K562 (cell line): ENCODE measurements around the gene NRP2. TPM values are rescaled to one million over a fixed set of nuclear protein-coding genes. Genes with fewer than 3 reads are reported as not detected.

Experiments
- ATAC-seq: fragments of 200-7000 bp; cut with Tn5 transposase; 3 replicates; pipeline ENCODE4 v1.9.1; 2020; ENCODE audit warnings: moderate library complexity
- BruUV-seq: library from RNA; stranded (reverse); fragments of 400-500 nt; replicated peaks from 2 replicates; lab custom pipeline; 2021; lab: Mats Ljungman, UMichigan
- CTCF ChIA-PET: fragments of 300-600 bp; formaldehyde crosslinking; extraction: SDS; loops from one replicate; lab custom pipeline; 2021; ENCODE audit warnings: low intra/inter-chr PET ratio; lab: Yijun Ruan, JAX
- POLR2A ChIA-PET: fragments of 300-600, 350-650 bp; sonication (Branson Sonifier 250); formaldehyde crosslinking; extraction: SDS; loops from one replicate; lab custom pipeline; 2021; ENCODE audit warnings: antibody characterized with exemption, inconsistent platforms; lab: Yijun Ruan, JAX
- DNase-seq, 4 experiments: peaks; one replicate each; pipeline versions ENCODE4 v3.0.0 to v3.0.0-alpha.2; 2011 to 2018; ENCODE audit warnings: low spot score in 3 of 4, mixed read lengths in 3 of 4; ENCODE audit errors: extremely low read depth in 1 of 4
- FAIRE-seq: peaks from 2 replicates; lab custom pipeline; 2011; peaks lifted over from hg19 to GRCh38; lab: Jason Lieb, UNC
- H2AFZ ChIP-seq: 2 replicates; pipeline ENCODE4 v1.6.0; 2011; ENCODE audit warnings: low read depth, low read length, control low read depth, inconsistent platforms
- H3K27ac ChIP-seq: fragments of 200-600 bp; 3 replicates; pipeline ENCODE4 v1.8.0; 2011; ENCODE audit warnings: low read depth, mild to moderate bottlenecking, control low read depth, inconsistent platforms, low read length, moderate library complexity, mixed read lengths; ENCODE audit errors: extremely low read depth
- H3K27me3 ChIP-seq, 2 experiments: fragments of 300-600 bp in 1 of 2; 2 replicates in 1 of 2; 3 replicates in 1 of 2; pipeline versions ENCODE4 v1.6.0 to v1.8.0; 2011; ENCODE audit warnings: inconsistent platforms in 2 of 2, low read length in 2 of 2, mild to moderate bottlenecking in 1 of 2, mixed read lengths in 1 of 2, moderate library complexity in 1 of 2; ENCODE audit not compliant: control insufficient read depth in 2 of 2, insufficient read depth in 2 of 2
- H3K36me3 ChIP-seq: fragments of 300-600 bp; 3 replicates; pipeline ENCODE4 v1.8.0; 2011; ENCODE audit warnings: mild to moderate bottlenecking, low read length, inconsistent platforms; ENCODE audit not compliant: control insufficient read depth, insufficient read depth
- H3K4me1 ChIP-seq, 2 experiments: fragments of 200-600 bp in 1 of 2; replicated peaks in 1 of 2; 2 replicates in 1 of 2; 3 replicates in 1 of 2; pipeline versions ENCODE4 v1.5.1 to v1.8.0; 2011; ENCODE audit warnings: inconsistent platforms in 2 of 2, low read length in 2 of 2, mild to moderate bottlenecking in 1 of 2, mixed read lengths in 1 of 2, moderate library complexity in 1 of 2; ENCODE audit not compliant: control insufficient read depth in 2 of 2, insufficient read depth in 2 of 2
- H3K4me2 ChIP-seq: 2 replicates; pipeline ENCODE4 v1.6.1; 2011; ENCODE audit warnings: low read length, control low read depth, inconsistent platforms, mixed read lengths; ENCODE audit not compliant: insufficient read depth
- H3K4me3 ChIP-seq: fragments of 200-600 bp; sonication (generic), shearing (Covaris generic); 2 replicates; pipeline ENCODE4 v1.5.1; 2016; ENCODE audit warnings: control low read depth, inconsistent platforms
- H3K79me2 ChIP-seq: fragments of 200-600 bp; 3 replicates; pipeline ENCODE4 v1.8.0; 2011; ENCODE audit warnings: low read length, inconsistent platforms; ENCODE audit not compliant: control insufficient read depth, insufficient read depth
- H3K9ac ChIP-seq, 2 experiments: 2 replicates each; pipeline versions ENCODE4 v1.6.0 to v1.6.1; 2011; ENCODE audit warnings: low read depth in 2 of 2, low read length in 2 of 2, control low read depth in 1 of 2, inconsistent platforms in 1 of 2, mild to moderate bottlenecking in 1 of 2, mixed read lengths in 1 of 2; ENCODE audit not compliant: insufficient read depth in 1 of 2
- H3K9me1 ChIP-seq: one replicate; pipeline ENCODE4 v1.6.0; 2011; ENCODE audit warnings: inconsistent platforms, mild to moderate bottlenecking, low read length, moderate library complexity; ENCODE audit not compliant: control insufficient read depth, insufficient read depth
- H3K9me3 ChIP-seq: replicated peaks from 2 replicates; pipeline ENCODE4 v1.5.1; 2011; ENCODE audit warnings: low read depth, low read length, inconsistent platforms; ENCODE audit not compliant: control insufficient read depth, insufficient read depth
- H4K20me1 ChIP-seq: replicated peaks from 2 replicates; pipeline ENCODE4 v1.6.1; 2011; ENCODE audit warnings: low read length, inconsistent platforms, mixed read lengths; ENCODE audit not compliant: control insufficient read depth, insufficient read depth
- ARID4B ChIP-seq: sonication (generic); formaldehyde crosslinking; IDR thresholded peaks from 2 replicates; pipeline ENCODE4 v1.8.0; 2022; ENCODE audit warnings: mild to moderate bottlenecking, missing genetic modification reagents
- CBFB ChIP-seq: sonication (generic); formaldehyde crosslinking; IDR thresholded peaks from 2 replicates; pipeline ENCODE4 v1.4.0; 2020; ENCODE audit warnings: mild to moderate bottlenecking, missing genetic modification reagents
- EP400 ChIP-seq: fragments of 450-650 bp; IDR thresholded peaks from 2 replicates; pipeline ENCODE4 v1.6.1; 2017; ENCODE audit warnings: antibody characterized with exemption, mild to moderate bottlenecking, moderate library complexity
- SAFB2 ChIP-seq: fragments of 200-400 bp; formaldehyde crosslinking; IDR thresholded peaks from 2 replicates; pipeline ENCODE4 v1.6.1; 2018; ENCODE audit warnings: borderline replicate concordance, low read length, low read depth, moderate library complexity; ENCODE audit not compliant: severe bottlenecking
- SMAD3 ChIP-seq: fragments of 450-650 bp; formaldehyde crosslinking; conservative IDR thresholded peaks from 2 replicates; pipeline ENCODE4 v1.4.0; 2020; ENCODE audit warnings: mild to moderate bottlenecking
- SMC3 ChIP-seq: conservative IDR thresholded peaks from 2 replicates; pipeline ENCODE4 v1.6.1; 2011; ENCODE audit warnings: low read depth, low read length, improper control_type of control experiment; ENCODE audit not compliant: insufficient read depth
- ZNF263 ChIP-seq: sonication (generic); formaldehyde crosslinking; IDR thresholded peaks from 2 replicates; pipeline ENCODE4 v1.8.0; 2022; ENCODE audit warnings: mild to moderate bottlenecking, missing genetic modification reagents, borderline replicate concordance
- ZNF277 ChIP-seq: fragments of 250-450 bp; sonication (Bioruptor Pico); IDR thresholded peaks from 2 replicates; pipeline ENCODE4 v1.8.0; 2022; ENCODE audit warnings: inconsistent platforms, mild to moderate bottlenecking, moderate library complexity, borderline replicate concordance
- ZNF655 ChIP-seq: fragments of 250-450 bp; sonication (Bioruptor Pico); IDR thresholded peaks from 2 replicates; pipeline ENCODE4 v1.5.0; 2021
- ZNF707 ChIP-seq: fragments of 250-450 bp; sonication (Bioruptor Pico); conservative IDR thresholded peaks from 2 replicates; pipeline ENCODE4 v1.8.0; 2022; ENCODE audit warnings: inconsistent platforms, mild to moderate bottlenecking, moderate library complexity
- WGBS: fragments of 100-300 bp; shearing (Covaris generic); methylation state at CpG from one replicate; pipeline ENCODE4 v1.1.6; 2016; ENCODE audit warnings: low coverage, mixed read lengths; ENCODE audit not compliant: insufficient coverage; ENCODE audit errors: missing lambda C conversion rate; 5-methylcytosine and 5-hydroxymethylcytosine counted together
- in situ Hi-C: fragments of 300-500 bp; cut with MboI; formaldehyde crosslinking; loops from 4 replicates; pipeline ENCODE4 v1.15.0; 2018; ENCODE audit warnings: inconsistent platforms, mixed read lengths
- intact Hi-C: fragments of 100-400 bp; cut with micrococcal nuclease; formaldehyde crosslinking; loops from 2 replicates; pipeline ENCODE4 v1.14.2; 2022
- polyA plus RNA-seq, 8 experiments: library from polyadenylated mRNA; depleted of rRNA in 4 of 8; stranded (reverse) in 5 of 8; unstranded in 3 of 8; fragments of >200 nt; fragmentation: Nextera tagmentation in 2 of 8; fragmentation: Illumina TruSeq in 1 of 8; extraction: Ambion mirVana in 2 of 8; extraction: Trizol in 1 of 8; gene quantifications; 2 replicates each; pipeline versions ENCODE4 v1.2.1 to v1.2.3, GENCODE V29; 2011 to 2014; ENCODE audit warnings: inconsistent platforms in 1 of 8, missing spikeins in 1 of 8
- total RNA-seq, 7 experiments: library from RNA; depleted of rRNA in 6 of 7; stranded (reverse); fragments of >200 nt in 6 of 7; fragmentation: Illumina TruSeq in 2 of 7; extraction: Trizol in 2 of 7; gene quantifications; 2 replicates each; pipeline versions ENCODE4 v1.2.1 to v1.2.3, GENCODE V29; 2011 to 2021; ENCODE audit warnings: low replicate concordance in 1 of 7

Gene NRP2
- total and polyA plus RNA-seq, 9 of the 15 experiments (the other 6 are each of a cell fraction or from before 2014, with no cell fraction given), result 0.05 to 0.31 (median 0.15) TPM; not detected in 5

GRCh38 chr2:205776139-205776538 is 93.8 kb downstream of the NRP2 start (continued):
- TF ChIP-seq ZNF277 (CRISPR knock-in tag) (no peak), ZNF707 (CRISPR knock-in tag) (no peak), SMC3 (peak; percentile 68)

GRCh38 chr2:205776720-205777119 is 94.4 kb downstream of the NRP2 start:
- FAIRE-seq, result no peak
- no peak for TF ChIP-seq ARID4B (CRISPR knock-in tag)
- no peak for TF ChIP-seq ZNF655 (CRISPR knock-in tag)
- no peak for TF ChIP-seq ZNF263 (CRISPR knock-in tag)
- no peak for TF ChIP-seq SAFB2
- no peak for TF ChIP-seq EP400
- no peak for TF ChIP-seq CBFB (CRISPR knock-in tag)
- no peak for TF ChIP-seq SMAD3 (CRISPR knock-in tag)
- TF ChIP-seq, all 486 proteins: peak for 0
- ChIA-PET POLR2A (no interaction called here), CTCF (interaction anchor here (1.5 kb wide), 1 partner anchor 149 kb away, joined by 6 read pairs; no protein-coding TSS in a partner anchor)
- Histone ChIP-seq H3K79me2 (no peaks in the 10 kb centered on the region), H3K36me3 (no peaks in the 10 kb centered on the region), H3K4me2 (no peak overlapping the region), H3K4me1 (peaks cover 0 to 3% of the 10 kb centered on the region in 2 experiments; a peak in 1 of 5 replicates), H3K9ac (no peak overlapping the region), H4K20me1 (no peaks in the 10 kb centered on the region), H3K27me3 (peaks cover 0 to 3% of the 10 kb centered on the region in 2 experiments; a peak in 1 of 5 replicates), H3K4me3 (no peak overlapping the region), H2AFZ (no peak overlapping the region), H3K9me1 (no peaks in the 10 kb centered on the region), H3K9me3 (no peaks in the 10 kb centered on the region), H3K27ac (no peak overlapping the region)
- no TSS peak for BruUV-seq
- DNase-seq (no peak), ATAC-seq (no peak)
- in situ Hi-C loops, result no loop called here
- intact Hi-C loops, result loop anchor here (1.0 to 2.0 kb wide), 3 partner anchors 108 to 172 kb away; no protein-coding TSS in a partner anchor
- WGBS, result 5% methylated on average over 5 of the region's 5 CpGs
